WI38 (cell line): ENCODE measurements around the gene WRNIP1.

Source experiments
- H3K4me3 ChIP-seq: 2 replicates; pipeline ENCODE4 v1.5.1; 2011; ENCODE audit warnings: low read depth, mild to moderate bottlenecking, control low read depth, low read length
- CTCF ChIP-seq: IDR thresholded peaks from 2 replicates; pipeline ENCODE4 v1.5.1; 2012; ENCODE audit warnings: low read depth, mild to moderate bottlenecking, control low read depth, low read length

WRNIP1 gene

GRCh38 chr6:2780102-2780737 lies 15.0 kb downstream of the WRNIP1 start:
- no peak for TF ChIP-seq CTCF
- H3K4me3 ChIP-seq = no peak overlapping the region

GRCh38 chr6:2781685-2782355 lies 16.6 kb downstream of the WRNIP1 start:
- no peak for TF ChIP-seq CTCF
- H3K4me3 ChIP-seq = no peak overlapping the region

DNA sequence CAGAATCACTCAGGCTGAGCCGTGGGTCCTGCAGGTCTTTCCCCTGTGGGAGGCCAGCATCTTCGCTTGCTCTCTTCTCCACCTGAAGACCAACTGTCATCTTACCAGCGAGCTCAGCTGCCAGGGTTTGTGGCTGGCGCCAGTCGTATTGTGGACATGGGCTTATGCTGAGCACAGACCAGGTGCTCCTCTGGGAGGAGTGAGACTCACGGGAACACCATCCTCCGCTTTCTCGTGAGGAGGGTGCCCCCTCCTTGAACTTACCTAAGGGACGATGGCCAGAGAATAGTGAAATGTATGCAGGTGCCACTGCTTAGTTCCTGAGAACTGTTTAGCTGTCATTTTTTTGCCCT lies 17.1 kb downstream of the WRNIP1 start:
- H3K4me3 ChIP-seq = no peak overlapping the region
- no peak for TF ChIP-seq CTCF

- no peak overlapping the region for H3K4me3 ChIP-seq
- no peak for TF ChIP-seq CTCF
Measured at GRCh38 chr6:2782825-2783187, 17.6 kb downstream of the WRNIP1 start.

DNA sequence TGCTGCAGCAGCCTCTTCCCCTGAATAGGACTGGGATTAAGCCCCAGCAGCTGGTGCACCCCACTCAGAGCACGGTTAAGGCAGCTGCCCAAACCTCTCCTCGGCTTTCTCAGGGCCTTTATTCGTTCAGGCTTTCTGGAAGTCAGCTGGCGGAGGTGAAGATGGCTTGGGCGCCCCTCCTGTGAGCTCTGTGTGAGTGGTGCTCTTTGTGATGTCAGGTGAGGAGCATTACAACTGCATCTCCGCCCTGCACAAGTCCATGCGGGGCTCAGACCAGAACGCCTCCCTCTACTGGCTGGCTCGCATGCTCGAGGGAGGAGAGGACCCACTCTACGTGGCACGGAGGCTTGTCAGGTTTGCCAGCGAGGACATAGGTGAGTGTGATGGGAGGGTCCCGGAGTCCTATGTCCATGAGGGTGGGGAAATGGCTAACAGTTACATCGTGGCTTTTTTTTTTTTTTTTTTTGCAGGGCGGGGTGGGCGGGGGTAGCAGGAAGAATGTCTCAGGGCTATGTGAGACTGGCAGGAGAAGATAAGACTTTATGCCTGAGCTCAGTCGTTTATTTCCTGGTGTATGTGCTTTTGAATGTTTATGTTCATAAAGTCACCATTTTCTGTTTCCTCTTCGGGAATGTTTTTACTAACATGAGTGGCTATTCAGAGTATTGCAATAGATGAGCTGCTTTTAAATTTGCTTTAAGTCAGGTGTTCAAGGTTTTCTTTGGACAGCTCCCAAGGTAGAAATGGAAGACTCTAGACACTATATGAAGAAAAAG lies 18.2 kb downstream of the WRNIP1 start:
- no peak for TF ChIP-seq CTCF
- H3K4me3 ChIP-seq = no peak overlapping the region

DNA sequence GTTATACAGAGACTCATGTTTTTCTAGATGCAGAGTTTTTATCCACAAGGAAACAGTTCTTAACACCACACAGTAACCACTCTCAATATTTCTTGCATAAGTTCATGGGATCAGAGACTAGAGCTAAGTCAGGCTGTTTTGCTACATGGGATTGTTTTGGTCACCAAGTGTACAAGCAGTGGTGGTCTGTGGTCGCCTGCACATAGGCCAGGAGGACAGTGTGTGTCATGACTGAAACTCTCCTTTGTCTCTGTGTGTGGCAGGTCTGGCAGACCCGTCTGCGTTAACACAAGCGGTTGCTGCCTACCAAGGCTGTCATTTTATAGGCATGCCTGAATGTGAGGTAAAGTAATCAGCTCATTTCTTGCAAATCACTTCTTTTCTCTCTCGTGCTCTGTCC lies 18.9 kb downstream of the WRNIP1 start:
- no peak for TF ChIP-seq CTCF
- H3K4me3 ChIP-seq = no peak overlapping the region

DNA sequence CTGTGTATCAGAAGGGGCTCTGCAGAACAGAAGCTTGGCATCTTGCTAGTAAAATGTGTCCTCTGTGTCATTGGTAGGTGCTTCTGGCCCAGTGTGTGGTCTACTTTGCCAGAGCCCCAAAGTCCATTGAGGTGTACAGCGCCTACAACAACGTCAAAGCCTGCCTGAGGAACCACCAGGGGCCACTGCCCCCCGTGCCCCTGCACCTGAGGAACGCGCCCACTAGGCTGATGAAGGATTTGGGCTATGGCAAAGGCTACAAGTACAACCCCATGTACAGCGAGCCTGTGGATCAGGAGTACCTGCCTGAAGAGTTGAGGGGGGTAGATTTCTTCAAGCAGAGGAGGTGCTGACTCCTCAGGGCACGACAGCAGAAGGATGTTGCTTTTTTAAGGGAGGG lies 19.7 kb downstream of the WRNIP1 start:
- H3K4me3 ChIP-seq = no peak overlapping the region
- TF ChIP-seq CTCF = no peak
